ENCODE results near the gene ELL. TPM values are rescaled to one million over a fixed set of nuclear protein-coding genes. Genes with fewer than 3 reads are reported as not detected.

The ELL gene
- total and polyA plus RNA-seq, 9 of the 15 experiments (the other 6 are each of a cell fraction or from before 2014, with no cell fraction given), result 0.24 to 22.5 (median 4.1) TPM

GRCh38 chr19:18519962-18520847 is 1.7 kb downstream of the ELL start (continued):
- TF ChIP-seq ZBTB43 (CRISPR knock-in tag; IDR thresholded peaks at IDR 0.05), result no peak
- TF ChIP-seq PKNOX1 (IDR thresholded peaks at IDR 0.05), result peak; percentile 45; the same call in 1 of the 2 replicates
- TF ChIP-seq MNT (conservative IDR thresholded peaks at IDR 0.05), result peak; percentile 33 to 65; a peak in 3 of 4 replicates
- no peak for TF ChIP-seq CHD7 (IDR thresholded peaks at IDR 0.05; ENCODE audit: low read depth, low read length)
- no peak for TF ChIP-seq FOXK2 (conservative IDR thresholded peaks at IDR 0.05 in 1 of 2, IDR thresholded peaks at IDR 0.05 in 1 of 2; ENCODE audit: low read depth in 2 of 2)
- no peak for TF ChIP-seq CBX3 (IDR thresholded peaks at IDR 0.05; ENCODE audit: borderline replicate concordance in 1 of 2, low read length in 2 of 2)
- peak; percentile 50; the same call in 1 of the 2 replicates for TF ChIP-seq FOXM1 (IDR thresholded peaks at IDR 0.05; ENCODE audit: low read depth)
- TF ChIP-seq FOXM1 (CRISPR knock-in tag; IDR thresholded peaks at IDR 0.05; ENCODE audit: low read depth), result no peak
